Effector CD8-positive, alpha-beta T cell (primary cell): Measurements from ENCODE around the gene TRAK1.
"Not testable (repeated sequence)": the region's sequence is repeated elsewhere in the genome, so short reads cannot be mapped to it uniquely, and the experiment has no call there.

Experiments
- DNase-seq: peaks from one replicate; lab custom pipeline; 2025; lab: John Stamatoyannopoulos, UW
- total RNA-seq, 4 experiments: gene quantifications; one replicate each; lab custom pipeline; 2026; lab: John Stamatoyannopoulos, UW

TRAK1 gene
- 36.2 to 89.6 (median 53.4) reads per million in 4 experiments for total RNA-seq

- no peak for DNase-seq
Observed at GRCh38 chr3:42090973-42091731, at the start of gene TRAK1. TRAK1 (plus strand) TSS chr3:42091357; CDS start chr3:42091470, 113 bp downstream.

- DNase-seq: no peak
Observed at GRCh38 chr3:42042747-42043098, 48.4 kb upstream of the TRAK1 start.

GRCh38 chr3:42043099-42043813 is 47.9 kb upstream of the TRAK1 start:
- no peak for DNase-seq

GRCh38 chr3:42045708-42046243 is 45.4 kb upstream of the TRAK1 start:
- DNase-seq: no peak

DNA sequence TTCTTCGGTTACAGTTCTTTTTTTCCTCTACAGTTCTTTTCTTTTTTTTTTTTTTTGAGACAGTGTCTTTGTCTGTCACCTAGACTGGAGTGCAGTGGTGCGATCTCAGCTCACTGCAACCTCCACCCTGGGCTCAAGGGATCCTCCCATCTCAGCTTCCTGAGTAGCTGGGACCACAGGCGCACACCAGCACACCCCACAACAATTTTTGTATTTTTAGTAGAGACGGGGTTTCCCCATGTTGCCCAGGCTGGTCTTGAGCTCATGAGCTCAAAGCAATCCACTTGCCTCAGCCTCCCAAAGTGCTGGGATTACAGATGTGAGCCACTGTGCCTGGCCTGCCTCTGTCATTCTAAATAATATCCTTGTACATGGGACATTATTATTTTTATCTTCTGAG is 42.6 kb upstream of the TRAK1 start:
- DNase-seq: not testable (repeated sequence)

- no peak for DNase-seq
Observed at GRCh38 chr3:42050126-42050525, 41.0 kb upstream of the TRAK1 start.

DNA sequence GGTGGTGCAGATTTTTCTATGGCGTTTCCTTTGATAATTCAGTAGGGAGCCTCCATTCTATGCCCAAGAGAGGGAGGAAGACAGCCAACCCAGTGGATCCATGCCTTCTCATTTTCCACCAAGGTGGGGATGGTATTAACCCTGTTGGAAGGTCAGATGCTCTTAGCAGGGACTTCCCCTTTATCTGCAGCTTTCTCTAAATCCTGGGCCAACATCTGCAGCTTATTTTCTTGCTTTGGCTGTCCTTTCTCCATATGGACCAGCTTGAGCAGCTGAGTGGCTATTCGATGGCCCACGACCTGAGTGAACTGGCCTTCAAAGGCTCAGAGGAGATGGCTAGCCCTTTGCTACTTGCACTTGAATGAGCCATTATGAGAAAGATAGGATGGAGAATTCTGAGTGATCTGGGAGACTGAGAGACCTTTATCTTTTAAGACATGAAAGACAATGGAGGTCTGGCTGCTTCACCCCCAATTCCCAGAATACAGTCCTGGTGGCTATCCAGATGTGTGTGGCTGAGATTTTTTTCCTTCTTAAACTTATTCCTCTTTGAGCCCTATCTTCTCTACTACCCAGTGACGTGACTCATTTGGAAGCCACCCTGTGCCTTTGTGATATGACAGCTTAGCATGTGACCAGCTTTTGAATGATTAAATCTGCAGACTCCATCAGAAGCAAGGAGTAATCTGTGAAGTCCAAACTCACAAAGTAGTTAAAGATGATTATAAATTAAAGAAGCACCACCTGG is 39.6 kb upstream of the TRAK1 start:
- no peak for DNase-seq

GRCh38 chr3:42052132-42052483 is 39.0 kb upstream of the TRAK1 start:
- no peak for DNase-seq

- no peak for DNase-seq
Observed at GRCh38 chr3:42052484-42053351, 38.4 kb upstream of the TRAK1 start.

DNA sequence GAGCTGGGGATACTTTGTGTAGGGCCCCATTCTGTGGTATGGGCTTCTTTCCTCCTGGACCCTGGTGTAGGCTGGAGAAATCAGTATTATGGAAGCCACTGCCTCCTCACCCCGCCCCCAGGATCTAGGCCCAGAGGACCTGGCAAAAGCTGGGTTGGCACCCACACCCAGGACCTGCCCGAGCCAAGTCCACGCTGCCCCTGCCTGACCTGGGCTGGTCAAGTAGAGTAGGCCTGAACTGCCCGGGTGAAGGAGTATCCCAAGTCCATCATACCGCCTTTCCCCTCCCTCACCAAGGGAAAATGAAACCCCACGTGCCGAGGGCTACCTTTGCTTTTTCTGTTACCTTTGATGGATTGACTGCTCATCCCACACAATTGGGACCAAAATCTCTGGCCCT is 37.7 kb upstream of the TRAK1 start:
- DNase-seq: no peak

- no peak for DNase-seq
Observed at GRCh38 chr3:42055291-42055690, 35.9 kb upstream of the TRAK1 start.

GRCh38 chr3:42056840-42057239 is 34.3 kb upstream of the TRAK1 start:
- DNase-seq: no peak

DNA sequence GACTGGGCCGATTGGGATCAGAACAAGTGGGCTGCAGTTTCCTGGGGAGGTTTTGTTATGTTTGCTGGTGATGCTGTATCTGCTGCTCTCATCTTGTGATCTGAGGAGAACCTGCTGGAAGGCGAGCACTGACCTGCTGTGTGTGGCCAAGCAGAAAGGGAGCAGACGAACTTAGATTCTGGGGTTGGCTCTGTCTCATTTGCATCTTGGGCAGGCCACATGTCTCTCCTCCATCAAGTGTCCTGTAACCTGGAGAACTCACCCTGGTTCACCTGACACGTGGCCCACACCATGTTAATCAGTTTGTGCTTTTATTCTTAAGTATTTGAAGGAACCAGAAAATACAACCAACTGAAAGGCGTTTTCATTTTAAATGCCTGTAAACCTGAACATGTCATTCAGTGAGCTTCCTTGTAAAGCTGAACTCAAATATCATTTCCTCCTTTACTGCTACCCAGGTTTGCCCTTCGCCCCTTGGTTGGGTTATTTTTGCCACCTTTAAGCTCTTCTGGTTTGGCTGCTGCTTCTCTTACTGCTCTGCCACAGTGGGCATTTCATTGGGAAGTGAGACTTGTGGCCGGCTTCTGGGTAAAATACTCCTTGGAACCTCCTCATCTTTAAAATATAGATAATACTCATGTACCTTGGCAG is 33.5 kb upstream of the TRAK1 start:
- no peak for DNase-seq

DNA sequence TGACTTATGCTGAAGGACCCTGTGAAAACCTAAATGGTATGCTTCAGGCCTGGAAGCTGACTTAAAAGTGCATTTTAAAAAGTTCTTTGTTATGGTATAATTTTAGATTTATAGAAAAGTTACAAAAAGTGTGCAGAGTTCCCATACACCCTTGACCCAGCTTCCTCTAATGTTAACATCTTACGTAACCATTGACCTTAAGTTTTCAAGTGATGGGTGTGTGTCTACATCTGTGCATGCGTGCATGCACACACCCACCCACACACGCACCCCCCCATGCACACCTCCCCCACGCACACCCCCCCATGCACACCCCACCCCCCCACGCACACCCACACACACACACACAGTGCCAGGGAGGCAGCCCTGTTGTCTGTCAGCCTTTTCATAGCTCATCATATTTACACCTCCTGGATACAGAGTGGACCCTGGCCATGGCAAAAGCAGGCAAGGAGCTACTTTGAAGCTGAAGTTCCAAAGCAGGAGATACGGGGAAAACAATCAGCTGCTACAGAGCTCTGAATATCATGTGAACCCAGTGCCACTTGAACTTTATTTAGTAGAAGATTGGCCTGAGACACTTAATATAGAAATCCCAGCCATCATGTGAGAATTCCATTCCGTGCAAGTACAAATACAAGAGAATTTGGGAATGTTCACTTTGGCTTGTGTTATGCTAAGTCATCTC is 30.0 kb upstream of the TRAK1 start:
- no peak for DNase-seq

DNA sequence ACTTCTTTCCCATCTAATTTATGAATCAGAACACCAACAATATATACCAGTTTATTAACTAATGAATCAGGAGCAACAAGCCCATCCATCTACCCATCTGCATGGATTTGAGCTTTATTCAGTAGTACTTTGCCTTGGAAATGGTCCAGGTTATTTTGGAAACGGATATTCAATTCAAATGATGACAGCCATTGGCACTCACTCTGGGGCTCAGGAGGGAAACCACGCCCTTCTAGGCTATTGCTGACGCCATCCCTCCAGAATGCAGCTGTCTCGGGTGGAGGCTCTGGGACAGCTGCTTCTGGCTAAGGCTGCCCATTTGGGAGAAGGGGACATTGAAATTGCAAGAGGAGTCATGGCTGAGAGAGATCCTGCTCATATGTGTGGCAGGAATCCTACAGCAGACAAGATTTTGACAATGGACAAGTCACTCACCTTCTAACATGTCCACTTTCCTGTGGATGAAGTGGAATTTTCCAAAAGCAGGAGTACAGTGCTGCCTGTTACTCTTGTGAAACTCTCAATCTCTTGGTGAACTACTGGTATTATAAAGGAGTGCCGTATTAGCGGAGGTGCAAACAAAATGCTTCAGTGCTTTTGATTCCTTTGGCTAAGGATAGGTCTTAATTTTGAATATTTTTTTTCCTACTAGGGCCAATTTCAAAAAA is 29.3 kb upstream of the TRAK1 start:
- DNase-seq: no peak

GRCh38 chr3:42062464-42062863 is 28.7 kb upstream of the TRAK1 start:
- no peak for DNase-seq

DNA sequence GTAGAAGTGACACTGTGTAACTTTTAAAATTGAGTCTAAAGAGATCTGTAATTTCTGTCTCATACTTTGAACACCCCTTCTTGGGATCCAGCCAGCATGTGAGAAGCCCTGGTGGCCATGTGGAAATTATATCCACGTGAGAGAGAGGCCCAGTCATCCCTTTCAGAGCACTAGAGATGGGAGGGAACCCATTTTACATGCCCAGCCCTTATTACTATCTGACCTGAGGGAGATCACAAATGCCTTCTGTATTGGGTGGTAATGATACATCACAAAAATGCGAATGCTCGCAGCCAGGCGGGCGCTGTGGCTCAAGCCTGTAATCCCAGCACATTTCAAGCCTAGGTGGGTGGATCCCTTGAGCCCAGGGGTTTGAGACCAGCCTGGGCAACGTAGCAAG is 27.3 kb upstream of the TRAK1 start:
- DNase-seq: no peak

- DNase-seq: no peak
Observed at GRCh38 chr3:42066516-42067181, 24.5 kb upstream of the TRAK1 start.

DNA sequence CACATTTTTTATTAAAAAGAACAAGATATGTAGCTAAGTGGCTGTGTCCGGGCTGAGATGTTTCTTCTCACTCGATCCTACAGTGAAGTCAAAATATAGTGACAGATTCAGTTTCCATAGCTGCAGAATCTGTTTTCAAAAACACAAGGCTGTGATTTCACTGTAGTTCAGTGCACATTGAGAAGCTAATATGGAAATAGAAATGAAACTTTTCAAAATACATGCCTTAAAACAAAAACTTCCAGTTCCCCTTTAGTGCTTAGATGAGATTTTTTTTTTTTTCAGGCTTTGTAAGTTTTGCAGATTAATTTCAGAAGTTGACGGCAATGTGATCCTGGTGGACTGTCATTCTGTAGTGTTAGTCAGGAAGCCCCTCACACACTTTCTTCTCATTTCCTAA is 23.8 kb upstream of the TRAK1 start:
- DNase-seq: no peak
